Stimulated activated naive CD8-positive, alpha-beta T cell treated with anti-CD3 and anti-CD28 coated beads, Interleukin-15, Interleukin-2, amounts not matched to agents 100 U/mL and 50 U/mL, for 24 hours (primary cell): ENCODE measurements around the gene SLMAP.

Source experiments
- ATAC-seq: fragments of 150-1000 bp; cut with Tn5 transposase; one replicate; pipeline ENCODE4 v1.10.0; 2021
- DNase-seq: peaks from one replicate; pipeline ENCODE4 v3.0.0; 2021

The SLMAP gene

GRCh38 chr3:57755741-57756527, at the start of gene SLMAP:
TSS of gene SLMAP (plus strand) at chr3:57756309. CDS start at chr3:57757652, 1,343 bp downstream.
- DNase-seq, result peak; percentile 94
- ATAC-seq, result peak; percentile 97

- ATAC-seq (no peak), DNase-seq (no peak)
These were observed 49.6 kb upstream of the SLMAP start for GRCh38 chr3:57706462-57706861.

- no peak for ATAC-seq
- DNase-seq, result no peak
These were observed 47.1 kb upstream of the SLMAP start for GRCh38 chr3:57709031-57709430.

GRCh38 chr3:57709559-57709958, 46.5 kb upstream of the SLMAP start:
- DNase-seq (no peak), ATAC-seq (no peak)

- no peak for ATAC-seq
- DNase-seq, result no peak
These were observed 40.4 kb upstream of the SLMAP start for GRCh38 chr3:57715686-57716085.

GRCh38 chr3:57717205-57717868, 38.8 kb upstream of the SLMAP start:
- DNase-seq (no peak), ATAC-seq (no peak)

- ATAC-seq (no peak), DNase-seq (no peak)
These were observed 38.0 kb upstream of the SLMAP start for GRCh38 chr3:57718118-57718517.

GRCh38 chr3:57726397-57726796, 29.7 kb upstream of the SLMAP start:
- ATAC-seq (no peak), DNase-seq (no peak)

GRCh38 chr3:57727106-57727505, 29.0 kb upstream of the SLMAP start:
- DNase-seq (no peak), ATAC-seq (no peak)

- DNase-seq (no peak), ATAC-seq (no peak)
These were observed 26.6 kb upstream of the SLMAP start for GRCh38 chr3:57729334-57730045.

- ATAC-seq (no peak), DNase-seq (no peak)
These were observed 25.4 kb upstream of the SLMAP start for GRCh38 chr3:57730682-57731081.

GRCh38 chr3:57731311-57731710, 24.8 kb upstream of the SLMAP start:
- ATAC-seq (no peak), DNase-seq (no peak)

- no peak for ATAC-seq
- no peak for DNase-seq
These were observed 22.3 kb upstream of the SLMAP start for GRCh38 chr3:57733790-57734189.

GRCh38 chr3:57735405-57735804, 20.7 kb upstream of the SLMAP start:
- ATAC-seq, result no peak
- DNase-seq, result no peak

GRCh38 chr3:57737840-57738239, 18.3 kb upstream of the SLMAP start:
- DNase-seq (no peak), ATAC-seq (no peak)

GRCh38 chr3:57738391-57738790, 17.7 kb upstream of the SLMAP start:
- ATAC-seq (no peak), DNase-seq (no peak)

GRCh38 chr3:57740027-57740426, 16.1 kb upstream of the SLMAP start:
- DNase-seq (no peak), ATAC-seq (no peak)

- DNase-seq (no peak), ATAC-seq (no peak)
These were observed 12.6 kb upstream of the SLMAP start for GRCh38 chr3:57743496-57743895.

GRCh38 chr3:57745101-57745500, 11.0 kb upstream of the SLMAP start:
- DNase-seq, result no peak
- ATAC-seq, result no peak

- DNase-seq (no peak), ATAC-seq (no peak)
These were observed 9.7 kb upstream of the SLMAP start for GRCh38 chr3:57746156-57747010.

GRCh38 chr3:57749542-57749941, 6.6 kb upstream of the SLMAP start:
- ATAC-seq, result no peak
- no peak for DNase-seq

- DNase-seq (no peak), ATAC-seq (no peak)
These were observed 3.8 kb upstream of the SLMAP start for GRCh38 chr3:57752307-57752706.
